ENCODE measurements around the gene LCT. TPM values are rescaled to one million over a fixed set of nuclear protein-coding genes. Genes with fewer than 3 reads are reported as not detected.

Gene LCT
- total RNA-seq, 1 experiment from 2014 or later = not detected

- CTCF ChIA-PET = no interaction called here
- no peak overlapping the region for H3K27ac ChIP-seq (ENCODE audit: low read length)
- H3K4me3 ChIP-seq (ENCODE audit: low read length) = no peak overlapping the region
- POLR2A ChIA-PET (ENCODE audit: unreplicated experiment) = no interaction called here
- no peak for DNase-seq
- no peak overlapping the region for H3K9ac ChIP-seq (ENCODE audit: low read length)
- H3K9me3 ChIP-seq (ENCODE audit: low read length) = no peaks in the 10 kb centered on the region
- H3K9me2 ChIP-seq (replicated peaks; ENCODE audit: low read length) = no peaks in the 10 kb centered on the region
- no peak overlapping the region for H2AFZ ChIP-seq (ENCODE audit: low read length)
- BruUV-seq (replicated peaks) = no TSS peak
- TF ChIP-seq CTCF (conservative IDR thresholded peaks at IDR 0.05; ENCODE audit: low read depth, low read length) (no peak), EZH2phosphoT487 (IDR thresholded peaks at IDR 0.05; ENCODE audit: borderline replicate concordance, low read length) (no peak), EZH2 (IDR thresholded peaks at IDR 0.05; ENCODE audit: low read length, unreplicated experiment) (no peak)
- no peaks in the 10 kb centered on the region for H3K79me2 ChIP-seq (ENCODE audit: low read length)
- H3K36me3 ChIP-seq (ENCODE audit: low read depth, low read length) = peaks cover 84% of the 10 kb centered on the region
- no peak overlapping the region for H3K4me2 ChIP-seq (ENCODE audit: low read length)
- no peaks in the 10 kb centered on the region for H3K27me3 ChIP-seq (ENCODE audit: low read length)
- no peaks in the 10 kb centered on the region for H3K4me1 ChIP-seq (ENCODE audit: insufficient read depth, low read length)
- no peaks in the 10 kb centered on the region for H4K20me1 ChIP-seq (ENCODE audit: low read length)
- ATAC-seq = no peak
- H3F3A ChIP-seq (ENCODE audit: low read length, unreplicated experiment) = no peaks in the 10 kb centered on the region
- intact Hi-C loops (cut with micrococcal nuclease) = no loop called here
Observed at GRCh38 chr2:135776367-135776766, 60.6 kb downstream of the LCT start.

GRCh38 chr2:135775420-135775819 is 61.6 kb downstream of the LCT start:
- Histone ChIP-seq H4K20me1 (ENCODE audit: low read length) (no peaks in the 10 kb centered on the region), H3K36me3 (ENCODE audit: low read depth, low read length) (peaks cover 84% of the 10 kb centered on the region), H3K27ac (ENCODE audit: low read length) (no peak overlapping the region), H2AFZ (ENCODE audit: low read length) (no peak overlapping the region), H3K9me2 (replicated peaks; ENCODE audit: low read length) (no peaks in the 10 kb centered on the region), H3K79me2 (ENCODE audit: low read length) (no peaks in the 10 kb centered on the region), H3K27me3 (ENCODE audit: low read length) (no peaks in the 10 kb centered on the region), H3K4me2 (ENCODE audit: low read length) (no peak overlapping the region), H3K4me3 (ENCODE audit: low read length) (no peak overlapping the region), H3F3A (ENCODE audit: low read length, unreplicated experiment) (no peaks in the 10 kb centered on the region), H3K9me3 (ENCODE audit: low read length) (no peaks in the 10 kb centered on the region), H3K9ac (ENCODE audit: low read length) (no peak overlapping the region), H3K4me1 (ENCODE audit: insufficient read depth, low read length) (no peaks in the 10 kb centered on the region)
- TF ChIP-seq EZH2 (IDR thresholded peaks at IDR 0.05; ENCODE audit: low read length, unreplicated experiment) (no peak), CTCF (conservative IDR thresholded peaks at IDR 0.05; ENCODE audit: low read depth, low read length) (no peak)
- ATAC-seq = no peak
- BruUV-seq (replicated peaks) = TSS peak; percentile 13
- CTCF ChIA-PET = no interaction called here
- DNase-seq = no peak
- POLR2A ChIA-PET (ENCODE audit: unreplicated experiment) = no interaction called here
- intact Hi-C loops (cut with micrococcal nuclease) = no loop called here

- no TSS peak for BruUV-seq (replicated peaks)
- no peaks in the 10 kb centered on the region for H3K79me2 ChIP-seq (ENCODE audit: low read length)
- H3K9me3 ChIP-seq (ENCODE audit: low read length) = no peaks in the 10 kb centered on the region
- intact Hi-C loops (cut with micrococcal nuclease) = no loop called here
- no peak overlapping the region for H3K4me2 ChIP-seq (ENCODE audit: low read length)
- no peaks in the 10 kb centered on the region for H3K4me1 ChIP-seq (ENCODE audit: insufficient read depth, low read length)
- ChIA-PET POLR2A (ENCODE audit: unreplicated experiment) (no interaction called here), CTCF (interaction anchor here (0.8 kb wide), 1 partner anchor 37 kb away, joined by 3 read pairs; no protein-coding TSS in a partner anchor)
- H4K20me1 ChIP-seq (ENCODE audit: low read length) = no peaks in the 10 kb centered on the region
- H3K36me3 ChIP-seq (ENCODE audit: low read depth, low read length) = peaks cover 87% of the 10 kb centered on the region
- H2AFZ ChIP-seq (ENCODE audit: low read length) = no peak overlapping the region
- no peaks in the 10 kb centered on the region for H3F3A ChIP-seq (ENCODE audit: low read length, unreplicated experiment)
- H3K9me2 ChIP-seq (replicated peaks; ENCODE audit: low read length) = no peaks in the 10 kb centered on the region
- H3K27ac ChIP-seq (ENCODE audit: low read length) = no peak overlapping the region
- no peak overlapping the region for H3K9ac ChIP-seq (ENCODE audit: low read length)
- ATAC-seq (peak; percentile 63), DNase-seq (no peak)
- H3K4me3 ChIP-seq (ENCODE audit: low read length) = no peak overlapping the region
- H3K27me3 ChIP-seq (ENCODE audit: low read length) = no peaks in the 10 kb centered on the region
- TF ChIP-seq CTCF (conservative IDR thresholded peaks at IDR 0.05; ENCODE audit: low read depth, low read length) (no peak), EZH2phosphoT487 (IDR thresholded peaks at IDR 0.05; ENCODE audit: borderline replicate concordance, low read length) (no peak), EZH2 (IDR thresholded peaks at IDR 0.05; ENCODE audit: low read length, unreplicated experiment) (no peak)
Observed at GRCh38 chr2:135773917-135774316, 63.1 kb downstream of the LCT start.
